Measurements from ENCODE around the gene RNF217. TPM values are rescaled to one million over a fixed set of nuclear protein-coding genes. Genes with fewer than 3 reads are reported as not detected.

Gene RNF217
- polyA plus RNA-seq, 1 experiment, result 18.6 TPM

DNA sequence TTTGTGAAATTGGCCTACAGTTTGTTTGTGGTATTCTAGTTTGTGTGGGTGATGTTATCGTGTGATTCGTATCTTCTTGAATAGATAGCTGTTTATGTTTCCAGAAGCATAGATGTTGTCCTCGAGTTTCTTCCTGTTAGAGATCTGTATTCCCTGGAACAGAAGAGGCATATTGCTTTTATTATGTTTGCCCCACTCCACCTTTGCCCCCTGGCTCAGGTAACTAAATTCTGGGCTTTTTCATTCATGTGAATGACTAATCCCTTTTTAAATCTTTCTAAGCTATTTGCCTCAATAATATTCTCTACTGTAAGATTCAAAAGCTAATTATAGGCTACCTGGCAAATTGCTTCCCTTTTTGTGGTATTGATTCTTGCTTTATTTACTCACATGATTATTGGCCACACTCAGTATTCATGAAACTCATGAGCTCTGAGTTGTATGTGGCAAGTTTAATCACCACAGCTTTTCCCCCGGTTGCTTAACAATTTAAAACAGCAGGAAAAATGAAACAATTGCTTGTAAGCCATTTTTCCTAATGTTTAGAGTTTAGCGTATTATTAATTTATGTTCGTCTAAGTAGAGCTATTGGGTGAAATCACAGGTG lies 12.6 kb downstream of the RNF217 start:
- CTCF ChIA-PET, result interaction anchor here (0.8 to 1.4 kb wide), 3 partner anchors 12 to 179 kb away, joined by 3 to 4 read pairs (median 3); partner anchors contain the start of gene TPD52L1
- POLR2A ChIA-PET, result no interaction called here
- TF ChIP-seq CTCF (IDR thresholded peaks at IDR 0.05; ENCODE audit: insufficient read depth, low read depth, low read length), result no peak
- DNase-seq (ENCODE audit: low read depth), result no peak
- Histone ChIP-seq H3K36me3 (ENCODE audit: control insufficient read depth, insufficient read depth, low read length) (peaks cover 13% of the 10 kb centered on the region), H3K4me3 (ENCODE audit: low read depth, low read length) (no peak overlapping the region), H3K27me3 (ENCODE audit: control insufficient read depth, insufficient read depth, low read length) (no peaks in the 10 kb centered on the region)

DNA sequence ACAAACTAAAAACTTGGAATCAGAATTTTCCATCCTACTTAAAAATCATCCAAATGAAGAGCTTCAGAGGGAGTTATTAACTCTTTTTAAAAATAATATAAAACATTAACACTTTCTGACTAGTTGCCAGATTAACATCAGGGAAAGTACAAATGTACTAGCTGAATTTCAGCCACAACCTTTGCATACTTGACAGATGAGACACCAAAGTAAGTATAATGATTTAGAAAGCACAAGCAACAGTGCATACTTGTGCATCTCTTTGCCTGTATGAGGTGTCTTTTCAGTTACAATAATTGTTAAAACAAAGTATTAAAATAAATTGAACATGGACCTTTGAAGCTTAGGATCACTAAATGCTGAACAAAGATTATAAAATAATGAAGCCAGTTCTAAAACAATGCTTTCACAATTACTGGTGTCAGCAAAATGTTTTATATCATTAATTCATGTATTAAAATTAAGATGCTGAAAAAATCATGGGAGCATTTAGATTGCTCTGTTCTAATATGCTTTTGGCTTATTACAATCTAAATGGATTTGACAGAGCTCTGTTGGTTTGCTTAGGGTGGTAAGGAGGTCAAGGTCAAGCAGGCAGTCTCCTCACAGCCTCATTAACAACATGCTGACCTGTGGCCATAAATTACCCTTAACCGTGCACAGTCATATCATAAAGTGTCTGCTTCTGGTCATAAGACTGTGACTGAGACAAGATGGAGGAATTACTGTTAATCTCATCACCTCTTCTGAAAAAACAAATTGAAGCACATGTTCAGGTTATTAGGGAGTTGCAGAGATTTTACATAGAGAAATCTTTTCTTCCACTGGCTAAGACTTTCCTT lies 15.1 kb downstream of the RNF217 start:
- no peak for TF ChIP-seq CTCF (IDR thresholded peaks at IDR 0.05; ENCODE audit: insufficient read depth, low read depth, low read length)
- peaks cover 9% of the 10 kb centered on the region for H3K36me3 ChIP-seq (ENCODE audit: control insufficient read depth, insufficient read depth, low read length)
- ChIA-PET CTCF (interaction anchor here (0.6 to 1.5 kb wide), 2 partner anchors 24 to 47 kb away, joined by 3 read pairs; no protein-coding TSS in a partner anchor), POLR2A (no interaction called here)
- H3K27me3 ChIP-seq (ENCODE audit: control insufficient read depth, insufficient read depth, low read length), result no peaks in the 10 kb centered on the region
- DNase-seq (ENCODE audit: low read depth), result no peak
- H3K4me3 ChIP-seq (ENCODE audit: low read depth, low read length), result no peak overlapping the region

- POLR2A ChIA-PET, result no interaction called here
- TF ChIP-seq CTCF (IDR thresholded peaks at IDR 0.05; ENCODE audit: insufficient read depth, low read depth, low read length), result no peak
- no peak overlapping the region for H3K4me3 ChIP-seq (ENCODE audit: low read depth, low read length)
- no peak for DNase-seq (ENCODE audit: low read depth)
- CTCF ChIA-PET, result interaction anchor here (0.5 to 1.1 kb wide), 2 partner anchors 53 to 172 kb away, joined by 3 read pairs; no protein-coding TSS in a partner anchor
- peaks cover 9% of the 10 kb centered on the region for H3K36me3 ChIP-seq (ENCODE audit: control insufficient read depth, insufficient read depth, low read length)
- H3K27me3 ChIP-seq (ENCODE audit: control insufficient read depth, insufficient read depth, low read length), result no peaks in the 10 kb centered on the region
Observed at GRCh38 chr6:124978451-124979293, 16.4 kb downstream of the RNF217 start.

GRCh38 chr6:124979294-124979678 lies 17.0 kb downstream of the RNF217 start:
- H3K4me3 ChIP-seq (ENCODE audit: low read depth, low read length), result no peak overlapping the region
- peaks cover 7% of the 10 kb centered on the region for H3K36me3 ChIP-seq (ENCODE audit: control insufficient read depth, insufficient read depth, low read length)
- POLR2A ChIA-PET, result no interaction called here
- no peak for TF ChIP-seq CTCF (IDR thresholded peaks at IDR 0.05; ENCODE audit: insufficient read depth, low read depth, low read length)
- CTCF ChIA-PET, result interaction anchor here (1.1 kb wide), 1 partner anchor 53 kb away, joined by 3 read pairs; no protein-coding TSS in a partner anchor
- H3K27me3 ChIP-seq (ENCODE audit: control insufficient read depth, insufficient read depth, low read length), result no peaks in the 10 kb centered on the region
- no peak for DNase-seq (ENCODE audit: low read depth)

DNA sequence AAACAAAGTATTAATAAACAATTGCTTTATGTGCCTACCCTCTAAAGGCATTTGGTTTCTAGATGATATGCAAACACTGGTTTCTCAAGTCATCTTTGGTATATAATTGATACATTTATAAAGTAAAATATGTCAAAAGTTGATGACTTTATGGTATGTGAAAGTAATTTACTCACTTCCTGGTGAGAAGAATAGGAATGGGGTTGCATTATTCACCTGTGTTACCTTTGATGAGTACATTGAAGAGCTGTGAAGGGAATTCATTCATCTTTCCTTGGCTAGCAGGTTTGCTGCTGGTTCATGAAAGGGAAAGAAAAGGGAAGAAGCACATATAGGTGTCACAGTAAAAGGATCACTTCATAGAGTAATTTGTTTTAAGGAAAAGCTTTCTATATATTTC lies 20.4 kb downstream of the RNF217 start:
- no peaks in the 10 kb centered on the region for H3K27me3 ChIP-seq (ENCODE audit: control insufficient read depth, insufficient read depth, low read length)
- ChIA-PET CTCF (no interaction called here), POLR2A (no interaction called here)
- DNase-seq (ENCODE audit: low read depth), result no peak
- H3K36me3 ChIP-seq (ENCODE audit: control insufficient read depth, insufficient read depth, low read length), result peaks cover 7% of the 10 kb centered on the region
- no peak for TF ChIP-seq CTCF (IDR thresholded peaks at IDR 0.05; ENCODE audit: insufficient read depth, low read depth, low read length)
- H3K4me3 ChIP-seq (ENCODE audit: low read depth, low read length), result no peak overlapping the region

Measured in BJ (cell line).